ENCODE measurements around the gene PLEKHG2.

DNA sequence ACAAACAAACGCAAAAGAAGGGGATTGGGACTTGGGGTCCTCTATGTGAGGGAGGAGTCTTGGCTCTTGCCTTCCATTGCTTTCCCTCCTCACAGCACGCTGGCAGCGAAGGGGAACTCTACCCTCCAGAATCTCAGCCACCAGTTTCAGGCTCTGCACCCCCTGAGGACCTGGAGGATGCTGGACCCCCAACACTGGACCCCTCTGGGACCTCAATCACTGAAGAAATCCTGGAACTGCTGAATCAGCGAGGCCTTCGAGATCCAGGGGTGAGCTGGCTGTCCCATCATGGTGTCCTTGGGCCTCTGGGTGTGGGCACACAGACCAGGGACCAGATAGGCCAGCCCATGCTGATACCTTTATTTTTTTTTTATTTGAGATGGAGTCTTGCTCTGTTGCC lies 9.6 kb downstream of the PLEKHG2 start:
- TF ChIP-seq, protein P1, sequence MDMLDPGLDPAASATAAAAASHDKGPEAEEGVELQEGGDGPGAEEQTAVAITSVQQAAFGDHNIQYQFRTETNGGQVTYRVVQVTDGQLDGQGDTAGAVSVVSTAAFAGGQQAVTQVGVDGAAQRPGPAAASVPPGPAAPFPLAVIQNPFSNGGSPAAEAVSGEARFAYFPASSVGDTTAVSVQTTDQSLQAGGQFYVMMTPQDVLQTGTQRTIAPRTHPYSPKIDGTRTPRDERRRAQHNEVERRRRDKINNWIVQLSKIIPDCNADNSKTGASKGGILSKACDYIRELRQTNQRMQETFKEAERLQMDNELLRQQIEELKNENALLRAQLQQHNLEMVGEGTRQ (IDR thresholded peaks at IDR 0.05): no peak
- TF ChIP-seq, protein P2, sequence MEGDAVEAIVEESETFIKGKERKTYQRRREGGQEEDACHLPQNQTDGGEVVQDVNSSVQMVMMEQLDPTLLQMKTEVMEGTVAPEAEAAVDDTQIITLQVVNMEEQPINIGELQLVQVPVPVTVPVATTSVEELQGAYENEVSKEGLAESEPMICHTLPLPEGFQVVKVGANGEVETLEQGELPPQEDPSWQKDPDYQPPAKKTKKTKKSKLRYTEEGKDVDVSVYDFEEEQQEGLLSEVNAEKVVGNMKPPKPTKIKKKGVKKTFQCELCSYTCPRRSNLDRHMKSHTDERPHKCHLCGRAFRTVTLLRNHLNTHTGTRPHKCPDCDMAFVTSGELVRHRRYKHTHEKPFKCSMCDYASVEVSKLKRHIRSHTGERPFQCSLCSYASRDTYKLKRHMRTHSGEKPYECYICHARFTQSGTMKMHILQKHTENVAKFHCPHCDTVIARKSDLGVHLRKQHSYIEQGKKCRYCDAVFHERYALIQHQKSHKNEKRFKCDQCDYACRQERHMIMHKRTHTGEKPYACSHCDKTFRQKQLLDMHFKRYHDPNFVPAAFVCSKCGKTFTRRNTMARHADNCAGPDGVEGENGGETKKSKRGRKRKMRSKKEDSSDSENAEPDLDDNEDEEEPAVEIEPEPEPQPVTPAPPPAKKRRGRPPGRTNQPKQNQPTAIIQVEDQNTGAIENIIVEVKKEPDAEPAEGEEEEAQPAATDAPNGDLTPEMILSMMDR (IDR thresholded peaks at IDR 0.05): no peak
- TF ChIP-seq CHD2 (IDR thresholded peaks at IDR 0.05; ENCODE audit: low read length, partially characterized antibody) (no peak), JUNB (IDR thresholded peaks at IDR 0.05) (no peak), SMC3 (IDR thresholded peaks at IDR 0.05) (no peak), RFX5 (IDR thresholded peaks at IDR 0.05) (no peak), SREBF2 (IDR thresholded peaks at IDR 0.05) (no peak), KDM5A (IDR thresholded peaks at IDR 0.05) (no peak), RCOR1 (IDR thresholded peaks at IDR 0.05; ENCODE audit: low read depth, low read length) (no peak)
- TF ChIP-seq, protein P3, sequence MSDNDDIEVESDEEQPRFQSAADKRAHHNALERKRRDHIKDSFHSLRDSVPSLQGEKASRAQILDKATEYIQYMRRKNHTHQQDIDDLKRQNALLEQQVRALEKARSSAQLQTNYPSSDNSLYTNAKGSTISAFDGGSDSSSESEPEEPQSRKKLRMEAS (IDR thresholded peaks at IDR 0.05): no peak

Measured in A549 (cell line).